ENCODE results near the gene AFAP1. TPM values are rescaled to one million over a fixed set of nuclear protein-coding genes. Genes with fewer than 3 reads are reported as not detected.

Gene AFAP1
- total RNA-seq, 1 donor from 2014 or later, result 6.8 TPM

GRCh38 chr4:7901311-7901885 is 38.3 kb downstream of the AFAP1 start:
- DNase-seq (ENCODE audit: low read depth) (no peak), FAIRE-seq (no peak)
- no peaks in the 10 kb centered on the region for H3K36me3 ChIP-seq (ENCODE audit: control insufficient read depth, insufficient read depth, low read length)
- no peak for TF ChIP-seq CTCF (IDR thresholded peaks at IDR 0.05; ENCODE audit: insufficient read depth, low read length, severe bottlenecking)
- no peak overlapping the region for H3K4me3 ChIP-seq (ENCODE audit: low read depth, low read length)
- H3K27me3 ChIP-seq (ENCODE audit: control insufficient read depth, insufficient read depth, low read length), result no peaks in the 10 kb centered on the region

- FAIRE-seq (no peak), DNase-seq (ENCODE audit: low read depth) (no peak)
- Histone ChIP-seq H3K4me3 (ENCODE audit: low read depth, low read length) (no peak overlapping the region), H3K36me3 (ENCODE audit: control insufficient read depth, insufficient read depth, low read length) (no peaks in the 10 kb centered on the region), H3K27me3 (ENCODE audit: control insufficient read depth, insufficient read depth, low read length) (no peaks in the 10 kb centered on the region)
- no peak for TF ChIP-seq CTCF (IDR thresholded peaks at IDR 0.05; ENCODE audit: insufficient read depth, low read length, severe bottlenecking)
Observed at GRCh38 chr4:7900334-7900909, 39.2 kb downstream of the AFAP1 start.

- no peaks in the 10 kb centered on the region for H3K36me3 ChIP-seq (ENCODE audit: control insufficient read depth, insufficient read depth, low read length)
- DNase-seq (ENCODE audit: low read depth), result no peak
- H3K27me3 ChIP-seq (ENCODE audit: control insufficient read depth, insufficient read depth, low read length), result no peaks in the 10 kb centered on the region
- TF ChIP-seq CTCF (IDR thresholded peaks at IDR 0.05; ENCODE audit: insufficient read depth, low read length, severe bottlenecking), result no peak
- H3K4me3 ChIP-seq (ENCODE audit: low read depth, low read length), result no peak overlapping the region
- FAIRE-seq, result no peak
Observed at GRCh38 chr4:7899184-7899869, 40.3 kb downstream of the AFAP1 start.

- FAIRE-seq (no peak), DNase-seq (ENCODE audit: low read depth) (no peak)
- H3K36me3 ChIP-seq (ENCODE audit: control insufficient read depth, insufficient read depth, low read length), result no peaks in the 10 kb centered on the region
- no peak overlapping the region for H3K4me3 ChIP-seq (ENCODE audit: low read depth, low read length)
- TF ChIP-seq CTCF (IDR thresholded peaks at IDR 0.05; ENCODE audit: insufficient read depth, low read length, severe bottlenecking), result no peak
- H3K27me3 ChIP-seq (ENCODE audit: control insufficient read depth, insufficient read depth, low read length), result no peaks in the 10 kb centered on the region
Observed at GRCh38 chr4:7898385-7898784, 41.3 kb downstream of the AFAP1 start.

- no peak for FAIRE-seq
- DNase-seq (ENCODE audit: low read depth), result peak; percentile 53
- Histone ChIP-seq H3K4me3 (ENCODE audit: low read depth, low read length) (no peak overlapping the region), H3K27me3 (ENCODE audit: control insufficient read depth, insufficient read depth, low read length) (no peaks in the 10 kb centered on the region), H3K36me3 (ENCODE audit: control insufficient read depth, insufficient read depth, low read length) (no peaks in the 10 kb centered on the region)
- TF ChIP-seq CTCF (IDR thresholded peaks at IDR 0.05; ENCODE audit: insufficient read depth, low read length, severe bottlenecking), result no peak
Observed at GRCh38 chr4:7897811-7898210, 41.9 kb downstream of the AFAP1 start.

Data from bronchial epithelial cell (primary cell).